Head of caudate nucleus (tissue), 42 donors: ENCODE results near the gene POLD2.

ENCODE experiments used
- DNase-seq, 42 donors: peaks; one replicate each; pipeline versions ENCODE4 v3.0.0 to v3.0.0-alpha.2; 2020 to 2021; ENCODE audit warnings: mixed read lengths in 7 of 42
- intact Hi-C: fragments of 100-400 bp; cut with DNase I; formaldehyde crosslinking; loops from one replicate; pipeline ENCODE4 v1.15.0; 2022

Gene POLD2

DNA sequence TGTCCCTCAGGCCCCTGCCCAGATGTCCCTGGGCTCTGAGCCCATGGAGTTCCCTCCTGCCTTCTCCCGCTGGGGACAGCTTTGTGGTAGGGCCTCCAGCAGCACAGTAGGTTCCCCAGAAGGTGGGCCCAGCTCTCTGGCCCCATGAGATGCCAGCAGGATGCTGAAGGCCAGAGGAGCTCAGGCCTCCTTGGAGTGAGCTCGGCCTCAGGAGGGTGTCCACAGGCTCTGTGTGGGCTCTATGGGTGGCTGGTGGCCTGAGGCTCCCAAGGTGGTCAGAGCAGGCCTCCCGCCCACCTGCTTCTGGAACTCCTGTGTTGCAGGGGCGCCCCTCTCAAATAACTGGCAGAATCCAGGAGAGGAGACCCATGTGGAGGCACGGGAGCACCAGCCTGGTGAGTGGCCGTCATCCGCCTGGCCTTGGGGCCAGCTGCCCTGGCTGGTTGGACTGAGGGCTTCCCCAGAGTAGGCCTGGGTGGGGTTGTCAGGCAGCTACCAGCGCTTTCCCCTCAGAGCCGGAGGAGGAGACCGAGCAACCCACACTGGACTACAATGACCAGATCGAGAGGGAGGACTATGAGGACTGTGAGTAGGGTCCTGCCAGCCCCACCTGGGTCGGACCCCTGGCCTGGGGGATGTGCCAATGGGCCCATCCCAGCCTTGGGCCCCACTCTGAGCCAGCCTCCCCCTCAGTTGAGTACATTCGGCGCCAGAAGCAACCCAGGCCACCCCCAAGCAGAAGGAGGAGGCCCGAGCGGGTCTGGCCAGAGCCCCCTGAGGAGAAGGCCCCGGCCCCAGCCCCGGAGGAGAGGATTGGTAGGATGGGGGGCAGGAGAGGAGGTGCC lies 16.0 kb downstream of the POLD2 start:
- DNase-seq: no peak
- intact Hi-C loops: no loop called here

DNA sequence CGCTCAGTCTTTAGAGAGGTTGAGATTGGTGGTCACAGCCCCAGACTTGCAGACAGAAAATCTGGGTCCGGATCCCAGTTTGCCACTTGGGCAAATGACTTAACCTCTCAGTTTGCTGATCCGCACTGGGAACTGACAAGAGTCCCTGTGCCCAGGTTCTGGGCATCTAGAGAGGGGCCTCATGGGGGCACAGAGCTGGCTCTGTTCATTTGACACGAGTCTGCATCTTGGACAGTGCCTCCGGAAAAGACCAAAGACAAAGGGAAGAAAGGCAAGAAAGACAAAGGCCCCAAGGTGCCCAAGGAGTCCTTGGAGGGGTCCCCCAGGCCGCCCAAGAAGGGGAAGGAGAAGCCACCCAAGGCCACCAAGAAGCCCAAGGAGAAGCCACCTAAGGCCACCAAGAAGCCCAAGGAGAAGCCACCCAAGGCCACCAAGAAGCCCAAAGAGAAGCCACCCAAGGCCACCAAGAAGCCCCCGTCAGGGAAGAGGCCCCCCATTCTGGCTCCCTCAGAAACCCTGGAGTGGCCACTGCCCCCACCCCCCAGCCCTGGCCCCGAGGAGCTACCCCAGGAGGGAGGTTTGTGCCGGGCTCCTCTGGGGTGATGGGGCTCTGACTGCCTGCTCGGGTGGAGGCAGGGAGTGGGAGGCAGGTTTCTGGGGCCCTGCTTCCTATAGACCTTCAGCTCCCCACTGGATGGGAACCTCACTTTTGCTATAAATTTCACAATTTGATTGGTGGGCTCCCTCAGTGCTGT lies 16.9 kb downstream of the POLD2 start:
- DNase-seq: no peak
- intact Hi-C loops: no loop called here

DNA sequence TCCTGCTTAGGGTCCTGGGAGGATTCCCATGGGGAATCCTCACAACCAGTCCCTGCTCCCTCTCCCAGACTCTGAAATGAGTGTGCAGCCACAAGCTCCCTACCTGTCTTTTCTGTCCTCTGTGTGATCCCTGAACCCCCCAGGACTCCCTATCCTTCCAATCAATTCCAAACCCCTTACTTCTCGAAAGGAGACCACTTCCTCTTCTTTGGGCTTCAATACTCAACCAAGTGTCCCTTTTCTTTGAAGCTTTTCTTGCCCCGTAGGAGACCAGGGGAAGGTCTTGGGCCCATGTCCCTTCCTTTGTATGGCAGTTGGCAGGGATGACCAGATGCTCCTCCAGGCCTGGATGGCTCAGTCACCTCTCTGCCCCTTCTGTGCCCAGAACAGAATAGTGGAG lies 17.5 kb downstream of the POLD2 start:
- DNase-seq: no peak
- intact Hi-C loops: no loop called here

DNA sequence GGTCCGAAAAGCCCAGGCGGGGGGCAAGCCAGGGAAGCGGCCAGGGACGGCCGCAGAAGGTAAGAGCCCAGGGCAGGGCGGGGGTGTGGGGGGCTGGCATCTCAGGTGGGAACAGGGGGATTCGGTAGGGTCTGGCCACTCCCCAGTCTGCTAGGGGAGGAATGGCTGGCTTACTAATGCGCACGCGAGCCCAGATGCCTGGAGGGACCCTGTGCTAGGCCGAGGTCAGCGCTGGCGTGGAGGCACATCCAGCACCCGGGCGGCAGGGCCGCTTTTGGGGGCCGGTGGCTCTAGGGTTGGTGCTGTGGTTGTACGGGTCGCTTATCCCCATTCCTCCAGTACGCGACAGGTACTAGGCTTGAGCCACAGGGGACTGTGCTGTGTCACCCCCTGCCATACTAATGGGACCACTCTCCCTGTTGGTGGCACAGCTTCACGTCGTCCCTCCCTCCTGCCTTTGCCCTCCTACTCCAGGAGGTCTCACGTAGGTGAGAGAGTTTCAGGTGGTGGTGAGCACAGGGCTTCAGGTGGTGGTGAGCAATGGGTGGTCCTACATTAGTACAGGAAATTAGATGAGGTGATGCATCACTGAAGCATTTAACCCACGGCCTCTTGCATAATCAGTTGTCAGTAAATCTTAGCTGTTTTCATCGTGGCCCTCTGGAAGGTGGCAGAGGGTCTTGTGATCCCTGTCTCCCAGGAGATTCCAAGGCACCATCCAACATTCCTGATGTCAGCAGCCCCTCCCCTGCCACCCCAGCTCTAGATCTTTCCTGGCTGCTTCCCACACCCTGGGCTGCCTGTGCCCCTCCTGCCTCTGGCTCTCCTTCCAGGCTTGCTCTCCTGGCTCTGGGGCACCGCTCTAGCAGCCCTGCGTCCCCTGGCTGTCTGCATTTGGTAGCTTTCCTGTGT lies 18.2 kb downstream of the POLD2 start:
- intact Hi-C loops: no loop called here
- DNase-seq: peak in 27 of 42 donors; percentile 24 to 80 (median 64)

DNA sequence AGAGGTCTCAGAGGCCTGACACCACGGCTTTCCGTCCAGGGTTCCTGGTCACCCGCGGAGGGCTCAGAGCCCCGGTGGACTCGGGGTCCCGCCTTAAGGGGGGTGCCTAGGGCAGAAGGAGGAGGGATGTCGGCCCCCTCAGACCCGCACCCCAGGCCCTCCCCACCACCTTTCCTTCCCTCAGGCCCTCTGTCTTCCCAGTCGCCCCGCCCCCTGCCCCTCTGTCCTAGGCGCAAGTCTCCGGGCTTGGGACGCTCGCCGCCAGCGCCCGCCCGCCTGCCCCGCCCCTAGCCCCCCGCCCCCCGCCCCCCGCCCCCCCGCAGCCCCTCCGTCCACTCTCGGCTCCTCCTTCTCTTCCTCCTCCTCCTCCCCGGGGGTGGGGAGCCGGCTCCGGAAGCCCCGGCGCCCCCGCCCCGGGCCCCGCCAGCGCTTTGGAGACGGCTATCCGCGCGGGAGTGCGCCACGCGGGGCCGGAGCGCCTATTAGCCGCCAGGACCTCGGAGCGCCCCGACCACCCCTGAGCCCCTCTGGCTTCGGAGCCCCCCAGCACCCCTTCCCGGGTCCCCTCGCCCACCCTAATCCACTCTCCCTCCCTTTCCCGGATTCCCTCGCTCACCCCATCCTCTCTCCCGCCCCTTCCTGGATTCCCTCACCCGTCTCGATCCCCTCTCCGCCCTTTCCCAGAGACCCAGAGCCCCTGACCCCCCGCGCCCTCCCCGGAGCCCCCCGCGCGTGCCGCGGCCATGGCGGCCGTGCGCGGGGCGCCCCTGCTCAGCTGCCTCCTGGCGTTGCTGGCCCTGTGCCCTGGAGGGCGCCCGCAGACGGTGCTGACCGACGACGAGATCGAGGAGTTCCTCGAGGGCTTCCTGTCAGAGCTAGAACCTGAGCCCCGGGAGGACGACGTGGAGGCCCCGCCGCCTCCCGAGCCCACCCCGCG lies 19.2 kb downstream of the POLD2 start, which contains the start of gene AEBP1:
TSS of gene AEBP1 (plus strand) at position 423 of the 937 bp plus-strand sequence. CDS start at position 744, 321 bp downstream.
- intact Hi-C loops: no loop called here
- DNase-seq: no peak

DNA sequence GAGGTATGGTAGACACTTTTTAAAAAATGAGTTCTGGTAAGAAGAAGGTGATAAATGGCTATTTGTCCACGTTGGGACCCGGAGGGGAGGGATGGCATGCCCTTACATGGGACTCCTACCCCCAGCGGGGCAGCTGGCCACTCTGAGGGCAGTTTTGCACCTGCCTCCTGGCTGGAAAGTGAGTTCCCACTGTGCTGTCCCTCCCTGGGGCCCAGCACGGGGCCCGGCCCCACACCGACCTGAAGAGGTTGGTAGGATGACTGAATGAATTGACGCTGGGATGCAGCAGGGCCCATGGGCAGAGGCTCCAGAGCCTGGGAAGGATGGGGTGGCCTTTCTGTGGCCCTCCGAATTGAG lies 19.8 kb downstream of the POLD2 start:
- DNase-seq: no peak

DNA sequence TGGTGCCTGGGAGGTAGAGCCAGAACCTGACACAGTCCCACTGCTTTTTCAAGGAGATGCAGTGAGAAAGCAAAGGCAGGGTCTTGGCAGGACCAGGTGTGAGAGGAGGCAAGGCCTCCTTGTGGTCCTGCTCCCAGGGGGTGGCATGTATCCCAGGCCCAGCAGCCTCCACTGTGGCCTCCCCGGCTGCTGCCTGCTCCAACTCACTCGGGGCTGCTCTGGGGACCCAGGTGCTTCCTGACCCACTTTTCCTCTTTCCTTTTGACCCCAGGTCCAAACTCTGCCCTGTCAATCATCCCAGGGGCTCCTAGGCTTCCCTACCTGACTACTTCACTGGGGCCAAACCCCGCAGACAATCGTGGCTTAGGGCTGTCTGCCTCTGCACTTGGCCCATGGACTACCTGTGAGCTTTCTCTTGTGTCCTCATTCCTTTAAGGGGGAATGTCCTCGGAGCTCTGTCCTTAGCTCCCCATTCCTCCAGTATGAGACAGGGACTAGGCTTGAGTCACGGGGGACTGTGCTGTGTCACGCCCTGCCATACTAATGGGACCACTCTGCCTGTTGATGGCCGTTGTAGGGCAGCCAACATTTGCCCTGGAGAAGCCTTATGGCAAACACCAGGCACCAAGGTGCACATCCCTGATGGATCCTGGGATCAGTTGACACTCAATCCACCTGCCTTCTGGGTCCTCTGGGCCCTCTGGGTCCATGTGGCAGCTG lies 20.3 kb downstream of the POLD2 start:
- DNase-seq: no peak
- intact Hi-C loops: no loop called here

More for the DNA sequence above, 19.8 kb downstream of the POLD2 start:
- intact Hi-C loops: no loop called here

DNA sequence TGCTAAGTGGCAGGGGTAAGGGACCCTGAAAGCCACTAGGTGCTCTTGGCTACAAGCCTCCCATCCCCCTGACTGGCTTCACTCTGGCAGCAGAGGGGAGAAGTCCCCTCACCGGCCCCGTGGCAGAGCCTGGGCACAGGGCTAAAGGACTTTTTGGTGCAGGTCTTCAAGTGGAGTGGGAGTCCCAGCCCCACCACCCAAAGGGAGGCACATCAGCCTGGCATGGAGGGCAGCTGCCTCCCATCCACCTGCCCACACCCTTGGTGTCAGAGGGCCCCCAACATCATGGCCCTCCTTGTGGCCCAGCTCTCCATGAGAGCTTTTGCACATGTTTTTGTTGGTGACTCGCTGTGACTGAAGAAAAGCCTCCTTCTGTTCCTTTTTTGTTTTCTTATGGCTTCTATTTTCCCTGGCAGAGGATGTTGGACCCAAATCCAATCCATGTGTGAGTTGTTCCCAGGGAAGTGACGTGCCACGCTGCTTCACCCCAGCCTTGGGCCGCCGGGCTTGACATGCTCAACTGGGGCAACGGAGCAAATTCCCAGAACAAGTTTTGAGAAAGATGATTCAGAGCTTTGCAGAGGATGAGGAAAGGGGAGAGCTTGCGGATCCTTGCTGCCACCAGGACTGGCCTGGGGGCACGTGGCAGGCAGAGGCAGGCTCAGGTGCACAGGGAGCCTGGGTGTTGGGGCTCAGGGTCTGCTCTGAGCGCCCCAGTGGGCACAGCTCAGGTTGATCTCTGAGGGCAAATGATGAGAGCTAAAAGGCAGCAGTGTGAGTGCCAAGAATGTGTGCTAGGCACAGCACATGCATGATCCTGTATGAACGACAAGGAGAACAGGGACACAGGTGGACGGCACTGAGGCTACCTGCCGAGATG lies 21.1 kb downstream of the POLD2 start:
- intact Hi-C loops: no loop called here
- peak in 6 of 42 donors; percentile 43 to 72 (median 52) for DNase-seq

DNA sequence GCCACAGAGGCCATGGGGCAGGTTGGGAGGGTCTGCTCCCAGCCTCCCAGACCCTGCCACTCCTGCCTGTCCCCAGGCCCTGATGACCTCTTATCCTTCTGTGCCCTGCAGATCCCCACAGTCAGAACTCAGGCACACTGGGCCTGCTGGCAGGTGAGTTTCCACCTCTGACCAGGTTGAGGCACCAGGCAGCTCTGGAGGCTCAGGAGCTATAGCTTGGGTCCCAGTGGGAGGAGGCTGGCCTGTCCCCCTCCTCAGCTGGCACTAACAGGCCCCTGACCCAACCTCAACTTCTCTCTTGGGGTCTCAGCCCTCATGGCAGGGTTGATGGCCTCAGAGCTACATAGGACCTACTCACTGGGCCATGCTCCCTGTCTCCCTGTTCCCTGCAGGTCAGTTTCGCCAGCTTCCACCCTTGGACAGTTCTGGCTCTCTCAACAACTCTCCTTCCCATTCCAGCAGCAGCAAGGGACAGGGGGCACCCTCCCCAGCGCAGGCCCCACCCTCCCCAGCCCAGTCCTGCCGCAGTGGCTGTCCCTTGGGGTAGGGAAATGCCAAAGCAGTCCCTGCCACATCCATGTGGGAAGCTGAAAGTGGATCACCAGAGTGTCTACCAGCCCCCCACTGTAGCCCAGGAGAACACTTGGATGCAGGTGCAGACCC lies 21.9 kb downstream of the POLD2 start:
- no peak for DNase-seq
- intact Hi-C loops: no loop called here

DNA sequence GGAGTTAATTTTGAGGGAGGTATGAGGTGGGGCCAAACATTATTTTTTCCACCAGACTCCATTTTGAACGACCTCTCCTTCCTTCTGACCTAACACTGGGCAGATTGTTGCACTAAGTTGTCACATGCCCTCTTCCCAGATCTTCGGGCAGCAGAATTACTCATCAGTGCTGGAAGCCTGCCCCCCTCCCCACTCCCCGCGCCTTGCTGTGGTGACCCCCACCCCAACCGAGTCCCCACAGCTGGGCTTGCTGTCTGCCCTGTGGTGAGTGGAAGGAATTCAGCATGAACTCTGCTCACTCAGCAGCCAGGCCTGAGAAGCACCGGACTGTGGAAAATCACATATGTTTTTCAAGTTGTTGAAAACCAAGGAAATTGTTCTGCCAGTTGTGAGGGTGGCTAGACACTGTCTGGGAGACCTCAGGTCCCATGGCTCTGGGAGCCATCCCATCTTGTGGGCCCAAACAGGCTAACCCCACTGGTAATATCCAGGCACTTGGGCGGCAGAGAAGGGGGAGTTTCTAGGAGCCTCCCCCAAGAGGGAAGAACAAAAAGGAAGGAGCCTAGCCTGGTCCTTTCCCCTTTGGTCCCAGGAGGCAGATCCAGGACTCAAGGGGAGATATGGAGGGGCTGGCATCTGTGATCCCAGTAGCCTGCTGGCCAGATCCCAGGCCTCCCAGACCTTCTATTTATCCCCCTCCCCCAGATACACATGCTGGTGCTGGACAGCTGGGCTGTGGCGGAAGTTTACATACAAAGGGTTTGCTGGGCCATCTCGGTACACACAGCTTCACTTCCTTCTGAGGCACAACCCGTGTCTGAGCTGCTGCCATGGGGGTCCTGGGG lies 22.7 kb downstream of the POLD2 start:
- intact Hi-C loops: no loop called here
- DNase-seq: peak in 21 of 42 donors; percentile 23 to 85 (median 60)

DNA sequence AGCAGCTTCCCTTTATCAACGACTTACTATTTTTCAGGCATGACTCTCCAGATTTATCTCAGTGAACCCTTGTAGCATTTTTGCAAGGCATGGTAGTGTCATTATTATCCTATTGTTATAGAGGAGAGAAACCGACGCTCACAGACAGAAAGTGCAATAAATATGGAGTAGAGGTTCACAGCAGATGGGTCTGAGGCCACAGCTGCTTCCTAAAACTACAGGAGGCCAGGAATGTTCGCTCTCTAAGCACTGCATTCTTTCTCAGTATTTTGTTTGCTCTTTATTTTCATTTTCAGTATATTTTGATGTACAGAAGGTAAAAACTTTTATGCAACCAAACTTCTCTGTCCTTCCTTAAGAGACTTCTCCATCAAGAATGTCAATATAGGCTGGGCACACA lies 23.7 kb downstream of the POLD2 start:
- DNase-seq: no peak

DNA sequence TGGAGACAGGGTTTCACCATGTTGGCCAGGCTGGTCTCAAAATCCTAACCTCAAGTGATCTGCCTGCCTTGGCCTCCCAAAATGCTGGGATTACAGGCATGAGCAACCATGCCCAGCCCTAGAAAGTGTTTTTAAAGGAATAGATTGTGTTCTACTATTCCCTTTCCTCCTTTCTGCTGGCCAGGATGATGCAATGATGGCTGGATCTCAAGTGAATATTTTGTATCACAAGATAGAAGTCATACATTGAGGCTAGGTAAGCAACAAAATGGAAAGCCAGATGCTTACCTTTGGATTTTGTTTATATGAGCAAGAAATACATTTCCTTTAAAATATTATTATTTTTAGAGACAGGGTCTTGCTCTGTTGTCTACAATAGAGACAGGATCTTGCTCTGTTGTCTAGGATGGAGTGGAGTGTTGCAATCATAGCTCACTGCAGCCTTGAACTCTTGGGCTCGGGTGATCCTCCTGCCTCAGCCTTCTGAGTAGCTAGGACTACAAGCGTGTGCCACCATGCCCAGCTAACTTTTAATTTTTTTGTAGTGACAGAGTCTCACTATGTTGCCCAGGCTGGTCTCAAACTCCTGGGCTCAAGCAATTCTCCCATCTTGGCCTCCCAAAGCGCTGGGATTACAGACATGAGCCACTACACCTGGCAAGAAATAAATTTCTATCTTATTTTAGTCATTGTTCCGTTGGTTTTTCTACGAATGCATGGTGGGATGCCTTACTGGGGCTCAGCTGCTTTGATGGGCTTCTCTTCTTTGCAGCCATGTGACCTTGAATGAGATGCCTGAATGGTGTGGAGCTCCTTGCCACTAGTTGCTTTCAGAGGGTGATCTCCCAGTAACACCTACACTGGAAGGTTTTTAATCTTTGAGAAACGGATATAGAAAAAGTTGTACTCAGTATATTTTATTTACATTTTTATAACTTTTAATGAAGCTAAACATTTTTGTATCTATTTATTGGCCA lies 25.0 kb downstream of the POLD2 start:
- DNase-seq: no peak
- intact Hi-C loops: no loop called here

More for the DNA sequence above, 23.7 kb downstream of the POLD2 start:
- intact Hi-C loops: no loop called here

DNA sequence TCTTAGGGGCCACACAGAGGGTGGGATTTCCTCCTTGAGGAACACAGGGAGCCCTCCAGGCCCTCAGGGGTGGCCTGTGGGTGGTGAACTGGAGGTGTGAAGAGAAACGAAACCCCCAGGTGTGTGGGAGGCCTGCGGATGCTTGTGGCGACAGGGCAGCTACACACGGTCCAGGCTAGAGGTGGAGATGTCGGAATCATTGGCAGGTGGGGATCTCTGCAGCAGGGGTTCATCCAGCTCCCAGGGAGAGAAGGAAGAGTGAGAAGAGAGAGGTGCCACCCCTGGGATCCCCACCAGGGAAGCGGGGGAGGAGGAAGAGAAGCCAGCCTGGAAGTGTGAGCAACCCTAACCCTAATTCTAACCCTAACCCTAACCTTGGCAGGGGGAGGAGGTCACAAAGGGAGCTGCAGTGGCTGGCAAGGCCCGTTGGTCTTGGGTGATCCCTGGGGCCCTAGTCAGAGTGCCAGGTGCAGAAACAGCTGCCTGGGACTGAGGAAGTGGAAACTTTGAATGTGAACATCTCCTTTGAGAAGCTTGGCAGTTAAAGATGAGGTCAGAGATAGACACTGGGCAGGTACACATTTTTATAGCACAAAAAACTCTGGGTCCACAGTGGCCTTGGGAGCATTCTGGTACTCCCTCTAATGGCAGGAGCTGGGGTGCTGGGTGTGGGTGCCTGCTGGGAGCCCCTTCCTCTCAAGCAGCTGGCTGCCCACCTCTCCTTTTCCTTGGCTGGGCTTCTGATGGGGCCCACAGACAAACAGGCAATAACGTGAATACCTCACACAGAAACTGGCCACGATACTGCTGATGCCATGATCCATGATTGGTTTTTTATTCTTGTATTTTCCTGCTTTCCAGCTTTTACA lies 26.1 kb downstream of the POLD2 start:
- intact Hi-C loops: no loop called here

More for the DNA sequence above, 26.1 kb downstream of the POLD2 start:
- no peak for DNase-seq
